Testis (tissue), 3 donors: Measurements from ENCODE around the gene NOX5. TPM values are rescaled to one million over a fixed set of nuclear protein-coding genes. Genes with fewer than 3 reads are reported as not detected.

Source experiments
- DNase-seq: peaks from one replicate; pipeline ENCODE4 v3.0.0-alpha.2; 2019
- H3K27ac ChIP-seq, 2 donors: fragments of 200-600 bp; sonication (generic); one replicate each; pipeline ENCODE4 v1.5.1; 2019
- H3K27me3 ChIP-seq: fragments of 200-600 bp; sonication (generic); one replicate; pipeline ENCODE4 v1.5.1; 2019
- H3K36me3 ChIP-seq: fragments of 200-600 bp; sonication (generic); one replicate; pipeline ENCODE4 v1.5.1; 2017; ENCODE audit warnings: low read depth; ENCODE audit errors: missing control alignments
- H3K4me1 ChIP-seq: fragments of 200-600 bp; sonication (generic); one replicate; pipeline ENCODE4 v1.5.1; 2019
- H3K4me3 ChIP-seq, 2 donors: fragments of 200-600 bp; sonication (generic); one replicate each; pipeline ENCODE4 v1.5.1; 2017 to 2019
- H3K9me3 ChIP-seq: fragments of 200-600 bp; sonication (generic); one replicate; pipeline ENCODE4 v1.5.1; 2017
- CTCF ChIP-seq, 3 experiments: fragments of 450-650 bp in 2 of 3; fragments of 200-600 bp in 1 of 3; sonication (generic) in 1 of 3; IDR thresholded peaks; one replicate each; pipeline ENCODE4 v1.5.1; 2016 to 2019; ENCODE audit warnings: antibody characterized with exemption in 3 of 3, mild to moderate bottlenecking in 2 of 3, moderate library complexity in 1 of 3
- POLR2A ChIP-seq: fragments of 450-650 bp; IDR thresholded peaks from one replicate; pipeline ENCODE4 v1.6.1; 2017; ENCODE audit warnings: antibody characterized with exemption, mild to moderate bottlenecking, moderate library complexity
- WGBS, 2 donors: methylation state at CpG; one replicate each; pipeline ENCODE4 v1.1.5; 2018; 5-methylcytosine and 5-hydroxymethylcytosine counted together
- intact Hi-C: fragments of 100-400 bp; cut with DNase I; formaldehyde crosslinking; loops from one replicate; pipeline ENCODE4 v1.15.1; 2023; ENCODE audit warnings: low total_unique reads
- polyA plus RNA-seq: library from polyadenylated mRNA; stranded (reverse); fragments of 350-450 nt; fragmentation: Illumina TruSeq; extraction: RNeasy Lipid Tissue Mini Kit (QIAGEN cat#74804); gene quantifications from one replicate; pipeline ENCODE4 v1.2.3, GENCODE V29; 2014; ENCODE audit warnings: low read depth, low replicate concordance; ENCODE audit not compliant: insufficient read depth
- total RNA-seq, 2 donors: library from RNA; depleted of rRNA; stranded (reverse); fragments of >200 nt; gene quantifications; one replicate each; pipeline ENCODE4 v1.2.3, GENCODE V29; 2016

The NOX5 gene
- total and polyA plus RNA-seq, 3 donors from 2014 or later, result 7.9 to 12.2 (median 10.7) TPM

GRCh38 chr15:68990231-68990991, 24.1 kb upstream of the NOX5 start:
- Histone ChIP-seq H3K4me1 (peaks cover 39% of the 10 kb centered on the region), H3K27me3 (no peaks in the 10 kb centered on the region), H3K27ac (peak overlapping the region; percentile 48 to 71), H3K9me3 (no peaks in the 10 kb centered on the region), H3K4me3 (no peak overlapping the region), H3K36me3 (no peaks in the 10 kb centered on the region)
- DNase-seq, result no peak
- intact Hi-C loops, result no loop called here
- WGBS, 2 donors, result 80 to 84% methylated on average over 7 of the region's 7 CpGs
- no peak for TF ChIP-seq POLR2A

- no peaks in the 10 kb centered on the region for H3K36me3 ChIP-seq
- peaks cover 39% of the 10 kb centered on the region for H3K4me1 ChIP-seq
- no peak for DNase-seq
- no peak overlapping the region for H3K4me3 ChIP-seq
- WGBS, 2 donors, result 56 to 78% methylated on average over 5 of the region's 5 CpGs
- H3K27me3 ChIP-seq, result no peaks in the 10 kb centered on the region
- no peaks in the 10 kb centered on the region for H3K9me3 ChIP-seq
- peak overlapping the region; percentile 48 to 71 for H3K27ac ChIP-seq
- intact Hi-C loops, result no loop called here
- TF ChIP-seq POLR2A, result no peak
- TF ChIP-seq CTCF (IDR thresholded peaks at IDR 0.05), result no peak
Measured at GRCh38 chr15:68990992-68991500, 23.4 kb upstream of the NOX5 start.

- intact Hi-C loops, result no loop called here
- TF ChIP-seq CTCF (IDR thresholded peaks at IDR 0.05) (no peak), POLR2A (no peak)
- no peaks in the 10 kb centered on the region for H3K36me3 ChIP-seq
- H3K4me1 ChIP-seq, result peaks cover 39% of the 10 kb centered on the region
- DNase-seq, result peak; percentile 88
- no peak overlapping the region for H3K4me3 ChIP-seq
- WGBS, 2 donors, result 37 to 62% methylated on average over 4 of the region's 4 CpGs
- H3K27ac ChIP-seq, result peak overlapping the region; percentile 48 to 71
- H3K27me3 ChIP-seq, result no peaks in the 10 kb centered on the region
- no peaks in the 10 kb centered on the region for H3K9me3 ChIP-seq
Measured at GRCh38 chr15:68991723-68992122, 22.8 kb upstream of the NOX5 start.

GRCh38 chr15:68992696-68993095, 21.8 kb upstream of the NOX5 start:
- Histone ChIP-seq H3K4me1 (peaks cover 39% of the 10 kb centered on the region), H3K9me3 (no peaks in the 10 kb centered on the region), H3K27me3 (no peaks in the 10 kb centered on the region), H3K27ac (peak overlapping the region; percentile 48 to 71), H3K4me3 (no peak overlapping the region), H3K36me3 (no peaks in the 10 kb centered on the region)
- TF ChIP-seq POLR2A (no peak), CTCF (IDR thresholded peaks at IDR 0.05) (no peak)
- WGBS, 2 donors, result 91 to 92% methylated on average over 6 of the region's 6 CpGs
- intact Hi-C loops, result no loop called here
- DNase-seq, result no peak

- 93 to 94% methylated on average over 6 of the region's 6 CpGs for WGBS, 2 donors
- no peak for DNase-seq
Measured at GRCh38 chr15:68993276-68993675, 21.2 kb upstream of the NOX5 start.

More at GRCh38 chr15:68993276-68993675, 21.2 kb upstream of the NOX5 start:
- TF ChIP-seq CTCF (IDR thresholded peaks at IDR 0.05), result no peak
- no peak for TF ChIP-seq POLR2A
- Histone ChIP-seq H3K4me3 (no peak overlapping the region), H3K27ac (peak overlapping the region; percentile 48 to 71), H3K4me1 (peaks cover 39% of the 10 kb centered on the region), H3K27me3 (no peaks in the 10 kb centered on the region), H3K36me3 (no peaks in the 10 kb centered on the region), H3K9me3 (no peaks in the 10 kb centered on the region)
- intact Hi-C loops, result no loop called here
